Esophagus squamous epithelium (tissue), 5 donors: ENCODE measurements around the gene ADGRD1. TPM values are rescaled to one million over a fixed set of nuclear protein-coding genes. Genes with fewer than 3 reads are reported as not detected.

ENCODE experiments used
- DNase-seq: peaks from one replicate; lab custom pipeline; 2025; lab: John Stamatoyannopoulos, UW
- H3K27ac ChIP-seq, 4 donors: fragments of 200-600 bp; sonication (generic); one replicate each; pipeline ENCODE4 v1.5.1; 2016 to 2019; ENCODE audit warnings: mild to moderate bottlenecking in 1 of 4
- H3K27me3 ChIP-seq, 4 donors: fragments of 200-600 bp; sonication (generic); 1 replicate in 3 of 4; 2 replicates in 1 of 4; pipeline versions ENCODE4 v1.5.1 to v1.6.0; 2017 to 2021; ENCODE audit warnings: antibody characterized with exemption in 1 of 4
- H3K36me3 ChIP-seq, 3 donors: fragments of 200-600 bp; sonication (generic); one replicate each; pipeline ENCODE4 v1.5.1; 2016 to 2019
- H3K4me1 ChIP-seq, 3 donors: fragments of 200-600 bp; sonication (generic); one replicate each; pipeline ENCODE4 v1.5.1; 2017 to 2019
- H3K4me3 ChIP-seq, 4 donors: fragments of 200-600 bp; sonication (generic); 1 replicate in 3 of 4; 2 replicates in 1 of 4; pipeline ENCODE4 v1.5.1; 2016 to 2019; ENCODE audit warnings: mild to moderate bottlenecking in 2 of 4, moderate library complexity in 1 of 4
- H3K9me3 ChIP-seq, 3 donors: fragments of 200-600 bp; sonication (generic); one replicate each; pipeline ENCODE4 v1.5.1; 2016 to 2019
- CTCF ChIP-seq, 6 experiments: fragments of 450-650 bp in 4 of 6; fragments of 200-600 bp in 2 of 6; sonication (generic) in 2 of 6; IDR thresholded peaks; one replicate each; pipeline ENCODE4 v1.5.1; 2016 to 2019; ENCODE audit warnings: antibody characterized with exemption in 6 of 6, mild to moderate bottlenecking in 4 of 6, moderate library complexity in 4 of 6
- POLR2A ChIP-seq, 4 donors: fragments of 450-650 bp; IDR thresholded peaks; one replicate each; pipeline ENCODE4 v1.6.1; 2017; ENCODE audit warnings: antibody characterized with exemption in 4 of 4, mild to moderate bottlenecking in 4 of 4, moderate library complexity in 3 of 4
- WGBS, 2 donors: methylation state at CpG; one replicate each; pipeline ENCODE4 v1.1.5; 2018; 5-methylcytosine and 5-hydroxymethylcytosine counted together
- intact Hi-C: fragments of 100-400 bp; cut with DNase I; formaldehyde crosslinking; loops from one replicate; pipeline ENCODE4 v1.15.0; 2022
- total RNA-seq, 4 donors: library from RNA; depleted of rRNA; stranded (reverse); fragments of >200 nt; gene quantifications; one replicate each; pipeline ENCODE4 v1.1.0, GENCODE V29; 2016
- donor health status: DM: yes; HTN: yes; CAD: no.

Gene ADGRD1
- total RNA-seq, 4 donors from 2014 or later: 2.2 to 28.2 (median 8.8) TPM

GRCh38 chr12:131014343-131014742 is 60.6 kb downstream of the ADGRD1 start:
- DNase-seq: no peak
- WGBS, 2 donors: 80 to 90% methylated on average over 2 to 12 of the region's 14 CpGs
- TF ChIP-seq POLR2A (IDR thresholded peaks at IDR 0.05): no peak
- no peak for TF ChIP-seq CTCF (IDR thresholded peaks at IDR 0.05)
- Histone ChIP-seq H3K4me1 (no peaks in the 10 kb centered on the region), H3K27ac (no peak overlapping the region), H3K9me3 (no peaks in the 10 kb centered on the region), H3K36me3 (no peaks in the 10 kb centered on the region), H3K4me3 (no peak overlapping the region), H3K27me3 (no peaks in the 10 kb centered on the region)
- intact Hi-C loops: no loop called here

DNA sequence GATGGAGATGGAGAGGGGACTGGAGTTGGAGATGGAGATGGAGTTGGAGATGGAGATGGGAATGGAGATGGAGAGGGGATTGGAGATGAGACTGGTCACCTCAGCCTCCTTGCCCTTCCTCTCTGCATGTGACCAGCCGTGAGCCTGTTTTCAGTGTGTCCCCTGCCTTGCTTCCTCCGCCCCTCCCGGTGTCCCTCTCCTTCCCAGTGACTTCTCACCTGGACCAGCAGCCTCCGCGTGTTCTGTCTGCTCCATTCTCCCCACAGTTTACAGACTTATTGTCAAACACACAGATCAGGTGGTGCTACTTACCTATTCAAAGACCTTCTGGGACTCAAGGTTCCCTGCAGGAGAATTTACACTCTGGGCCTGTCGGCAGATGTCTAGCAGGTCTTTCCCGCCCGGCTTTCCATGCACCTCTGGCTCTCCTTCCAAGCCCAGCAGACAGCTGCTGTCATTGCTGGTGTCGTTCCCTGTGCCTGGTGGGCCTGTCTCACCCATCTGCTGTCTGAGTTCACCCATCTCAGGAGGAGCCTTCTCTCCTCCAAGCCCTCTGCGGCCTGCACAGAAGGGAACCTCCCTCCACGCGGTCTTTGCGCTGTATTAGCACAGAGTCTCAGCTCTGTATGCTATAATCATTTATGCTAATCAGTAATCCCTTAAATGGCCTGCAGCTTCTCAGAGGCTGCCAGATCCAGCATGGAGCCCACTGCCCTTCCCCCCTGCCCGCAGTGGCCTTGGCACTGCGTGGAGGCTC is 62.1 kb downstream of the ADGRD1 start:
- Histone ChIP-seq H3K36me3 (no peaks in the 10 kb centered on the region), H3K4me1 (no peaks in the 10 kb centered on the region), H3K4me3 (no peak overlapping the region), H3K27ac (no peak overlapping the region), H3K9me3 (no peaks in the 10 kb centered on the region), H3K27me3 (no peaks in the 10 kb centered on the region)
- TF ChIP-seq POLR2A (IDR thresholded peaks at IDR 0.05) (no peak), CTCF (IDR thresholded peaks at IDR 0.05) (no peak)
- WGBS, 2 donors: 87 to 91% methylated on average over 14 of the region's 15 CpGs
- DNase-seq: no peak
- intact Hi-C loops: no loop called here

DNA sequence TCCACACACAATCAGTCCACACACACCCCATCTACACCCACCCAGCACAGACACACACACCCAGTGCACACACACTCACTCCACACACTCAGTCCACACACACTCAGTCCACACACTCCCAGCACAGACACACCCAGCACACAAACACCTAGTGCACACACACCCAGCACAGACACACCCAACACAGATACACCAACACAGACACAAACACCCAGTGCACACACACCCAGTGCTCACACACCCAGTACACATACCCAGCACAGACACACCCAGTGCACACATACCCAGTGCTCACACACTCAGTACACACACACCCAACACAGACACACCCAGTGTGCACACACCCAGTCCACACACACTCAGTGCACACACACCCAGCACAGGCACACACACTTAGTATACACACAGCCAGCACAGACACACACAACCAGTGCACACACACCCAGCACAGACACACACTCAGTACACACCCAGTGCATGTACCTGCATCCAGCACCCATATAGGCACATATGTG is 63.8 kb downstream of the ADGRD1 start:
- no peaks in the 10 kb centered on the region for H3K4me1 ChIP-seq
- H3K4me3 ChIP-seq: no peak overlapping the region
- TF ChIP-seq POLR2A (IDR thresholded peaks at IDR 0.05) (no peak), CTCF (IDR thresholded peaks at IDR 0.05) (no peak)
- intact Hi-C loops: no loop called here
- no peaks in the 10 kb centered on the region for H3K36me3 ChIP-seq
- no peak for DNase-seq
- H3K27me3 ChIP-seq: no peaks in the 10 kb centered on the region
- H3K27ac ChIP-seq: no peak overlapping the region
- H3K9me3 ChIP-seq: no peaks in the 10 kb centered on the region

GRCh38 chr12:131018019-131018620 is 64.4 kb downstream of the ADGRD1 start:
- Histone ChIP-seq H3K9me3 (no peaks in the 10 kb centered on the region), H3K4me3 (no peak overlapping the region), H3K36me3 (no peaks in the 10 kb centered on the region), H3K27me3 (no peaks in the 10 kb centered on the region), H3K27ac (no peak overlapping the region), H3K4me1 (no peaks in the 10 kb centered on the region)
- TF ChIP-seq CTCF (IDR thresholded peaks at IDR 0.05) (no peak), POLR2A (IDR thresholded peaks at IDR 0.05) (no peak)
- intact Hi-C loops: no loop called here
- no peak for DNase-seq
- 70 to 76% methylated on average over 9 to 19 of the region's 28 CpGs for WGBS, 2 donors

GRCh38 chr12:131018808-131019397 is 65.2 kb downstream of the ADGRD1 start:
- H3K9me3 ChIP-seq: no peaks in the 10 kb centered on the region
- intact Hi-C loops: no loop called here
- no peaks in the 10 kb centered on the region for H3K27me3 ChIP-seq
- H3K4me3 ChIP-seq: no peak overlapping the region
- H3K36me3 ChIP-seq: no peaks in the 10 kb centered on the region
- no peak for DNase-seq
- TF ChIP-seq CTCF (IDR thresholded peaks at IDR 0.05) (no peak), POLR2A (IDR thresholded peaks at IDR 0.05) (no peak)
- WGBS, 2 donors: 68 to 69% methylated on average over 5 to 7 of the region's 16 CpGs
- no peak overlapping the region for H3K27ac ChIP-seq
- no peaks in the 10 kb centered on the region for H3K4me1 ChIP-seq
